Duodenal mucosa (tissue), 2 donors: ENCODE results near the gene PLCB4.

ENCODE experiments used
- H3K27ac ChIP-seq: one replicate; pipeline ENCODE4 v1.7.0; 2013; ENCODE audit warnings: low read depth, low read length
- H3K27me3 ChIP-seq, 2 donors: one replicate each; pipeline ENCODE4 v1.7.0; 2013; ENCODE audit warnings: low read length in 2 of 2, control low read depth in 1 of 2; ENCODE audit not compliant: insufficient read depth in 2 of 2, control insufficient read depth in 1 of 2
- H3K36me3 ChIP-seq, 2 donors: one replicate each; pipeline ENCODE4 v1.7.0; 2013; ENCODE audit warnings: low read length in 2 of 2, control low read depth in 1 of 2; ENCODE audit not compliant: insufficient read depth in 2 of 2, control insufficient read depth in 1 of 2
- H3K4me1 ChIP-seq, 2 donors: one replicate each; pipeline ENCODE4 v1.7.0; 2013; ENCODE audit warnings: low read length in 2 of 2, control low read depth in 1 of 2; ENCODE audit not compliant: insufficient read depth in 2 of 2, control insufficient read depth in 1 of 2
- H3K4me3 ChIP-seq, 2 donors: one replicate each; pipeline ENCODE4 v1.7.0; 2013; ENCODE audit warnings: low read length in 2 of 2, low read depth in 1 of 2
- H3K9ac ChIP-seq, 2 donors: one replicate each; pipeline ENCODE4 v1.7.0; 2013; ENCODE audit warnings: low read length in 2 of 2, low read depth in 1 of 2
- H3K9me3 ChIP-seq, 2 donors: one replicate each; pipeline ENCODE4 v1.7.0; 2013; ENCODE audit warnings: low read length in 2 of 2, control low read depth in 1 of 2; ENCODE audit not compliant: control insufficient read depth in 1 of 2

Gene PLCB4

DNA sequence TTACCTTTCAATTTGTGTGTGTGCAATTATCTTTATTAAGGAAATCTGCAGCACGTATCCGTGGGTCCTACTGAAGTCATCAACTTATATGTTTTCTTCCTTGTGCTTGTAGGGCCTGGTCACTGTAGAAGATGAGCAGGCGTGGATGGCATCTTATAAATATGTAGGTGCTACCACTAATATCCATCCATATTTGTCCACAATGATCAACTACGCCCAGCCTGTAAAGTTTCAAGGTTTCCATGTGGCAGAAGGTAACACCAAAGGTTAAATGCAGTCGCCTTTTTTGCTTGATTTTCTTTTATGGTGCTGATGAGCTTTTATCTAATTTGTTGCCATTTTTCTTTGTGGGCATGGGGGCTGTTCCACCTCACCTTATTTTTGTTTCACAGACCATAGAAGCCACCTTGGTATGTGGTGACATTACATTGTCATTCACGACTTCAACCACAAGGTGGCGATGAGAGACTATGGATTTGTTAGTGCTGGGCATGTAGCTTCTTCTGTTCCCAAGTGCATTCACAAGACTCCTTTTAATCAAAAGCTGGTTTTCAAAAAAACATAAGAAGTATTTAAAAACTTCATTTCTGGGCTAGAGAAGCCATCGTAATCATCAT is 339.0 kb downstream of the PLCB4 start:
- H3K4me3 ChIP-seq, result no peak overlapping the region
- H3K4me1 ChIP-seq, result no peaks in the 10 kb centered on the region
- no peak overlapping the region for H3K27ac ChIP-seq
- no peaks in the 10 kb centered on the region for H3K27me3 ChIP-seq
- H3K9me3 ChIP-seq, result no peaks in the 10 kb centered on the region
- no peak overlapping the region for H3K9ac ChIP-seq
- no peaks in the 10 kb centered on the region for H3K36me3 ChIP-seq

DNA sequence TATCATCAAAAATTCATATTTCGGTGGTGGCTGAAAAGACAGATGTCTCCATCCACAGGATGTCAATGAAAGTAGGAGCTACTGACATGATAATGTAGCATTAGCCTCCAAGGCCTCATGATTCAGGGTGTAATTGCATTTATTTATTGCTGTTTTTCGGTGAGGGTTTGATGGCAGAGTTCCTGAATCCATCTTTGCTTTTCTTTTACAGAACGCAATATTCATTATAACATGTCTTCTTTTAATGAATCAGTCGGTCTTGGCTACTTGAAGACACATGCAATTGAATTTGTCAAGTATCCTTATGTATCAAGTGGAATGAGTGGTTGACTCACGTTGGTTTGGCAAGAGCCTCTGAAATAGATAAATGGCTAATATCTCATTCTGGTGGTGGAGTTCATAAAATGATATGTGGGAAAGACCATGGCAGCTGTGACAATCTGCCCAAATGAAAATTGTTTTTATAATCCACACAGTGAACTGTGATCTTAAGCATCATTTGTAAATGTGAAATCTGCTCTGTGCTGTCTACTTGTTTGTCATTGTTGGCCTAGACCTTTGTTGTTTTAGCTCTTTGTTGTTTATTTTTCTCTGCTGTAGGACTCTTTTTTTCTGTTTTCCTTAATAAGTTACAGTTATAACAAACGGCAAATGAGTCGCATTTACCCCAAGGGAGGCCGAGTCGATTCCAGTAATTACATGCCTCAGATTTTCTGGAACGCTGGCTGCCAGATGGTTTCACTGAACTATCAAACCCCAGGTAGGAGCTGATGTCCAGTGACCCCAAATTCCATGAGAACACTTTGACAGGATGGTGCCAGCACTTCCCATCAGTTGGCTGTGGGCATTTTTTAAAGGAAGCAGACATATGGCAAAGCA is 339.8 kb downstream of the PLCB4 start:
- no peaks in the 10 kb centered on the region for H3K36me3 ChIP-seq
- H3K4me1 ChIP-seq, result no peaks in the 10 kb centered on the region
- no peak overlapping the region for H3K27ac ChIP-seq
- no peak overlapping the region for H3K4me3 ChIP-seq
- no peaks in the 10 kb centered on the region for H3K9me3 ChIP-seq
- no peak overlapping the region for H3K9ac ChIP-seq
- no peaks in the 10 kb centered on the region for H3K27me3 ChIP-seq

GRCh38 chr20:9409352-9409751 is 340.5 kb downstream of the PLCB4 start:
- Histone ChIP-seq H3K27ac (no peak overlapping the region), H3K9ac (no peak overlapping the region), H3K4me3 (no peak overlapping the region), H3K9me3 (no peaks in the 10 kb centered on the region), H3K27me3 (no peaks in the 10 kb centered on the region), H3K4me1 (no peaks in the 10 kb centered on the region), H3K36me3 (no peaks in the 10 kb centered on the region)

- no peaks in the 10 kb centered on the region for H3K36me3 ChIP-seq
- no peak overlapping the region for H3K9ac ChIP-seq
- H3K27ac ChIP-seq, result no peak overlapping the region
- no peaks in the 10 kb centered on the region for H3K9me3 ChIP-seq
- no peaks in the 10 kb centered on the region for H3K4me1 ChIP-seq
- H3K27me3 ChIP-seq, result no peaks in the 10 kb centered on the region
- no peak overlapping the region for H3K4me3 ChIP-seq
Measured at GRCh38 chr20:9409981-9410380, 341.1 kb downstream of the PLCB4 start.

GRCh38 chr20:9411833-9412232 is 342.9 kb downstream of the PLCB4 start:
- H3K4me3 ChIP-seq, result no peak overlapping the region
- H3K27me3 ChIP-seq, result no peaks in the 10 kb centered on the region
- no peak overlapping the region for H3K9ac ChIP-seq
- no peaks in the 10 kb centered on the region for H3K4me1 ChIP-seq
- H3K36me3 ChIP-seq, result no peaks in the 10 kb centered on the region
- no peaks in the 10 kb centered on the region for H3K9me3 ChIP-seq
- no peak overlapping the region for H3K27ac ChIP-seq

DNA sequence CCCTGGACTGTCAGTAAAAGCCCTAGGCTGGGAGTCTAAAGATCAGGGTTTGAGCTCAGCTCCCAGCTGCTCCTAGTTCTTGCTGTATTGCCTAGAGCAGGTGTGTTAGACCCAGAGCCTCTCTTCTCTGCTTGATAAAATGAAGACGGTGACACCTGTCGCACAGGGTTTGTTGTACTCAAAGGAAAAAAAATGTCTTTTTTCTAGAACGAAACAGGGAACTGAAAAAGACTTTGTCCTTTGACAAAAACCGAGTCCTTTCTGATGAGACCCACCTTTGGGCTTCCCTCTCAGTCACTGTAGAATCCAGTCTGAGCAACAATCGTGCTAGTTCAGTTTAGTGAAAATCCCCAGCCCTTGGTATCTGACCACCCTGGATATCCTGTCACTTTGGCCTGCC is 343.4 kb downstream of the PLCB4 start:
- H3K9ac ChIP-seq, result no peak overlapping the region
- H3K9me3 ChIP-seq, result no peaks in the 10 kb centered on the region
- no peaks in the 10 kb centered on the region for H3K36me3 ChIP-seq
- no peak overlapping the region for H3K4me3 ChIP-seq
- H3K4me1 ChIP-seq, result no peaks in the 10 kb centered on the region
- no peaks in the 10 kb centered on the region for H3K27me3 ChIP-seq
- H3K27ac ChIP-seq, result no peak overlapping the region

DNA sequence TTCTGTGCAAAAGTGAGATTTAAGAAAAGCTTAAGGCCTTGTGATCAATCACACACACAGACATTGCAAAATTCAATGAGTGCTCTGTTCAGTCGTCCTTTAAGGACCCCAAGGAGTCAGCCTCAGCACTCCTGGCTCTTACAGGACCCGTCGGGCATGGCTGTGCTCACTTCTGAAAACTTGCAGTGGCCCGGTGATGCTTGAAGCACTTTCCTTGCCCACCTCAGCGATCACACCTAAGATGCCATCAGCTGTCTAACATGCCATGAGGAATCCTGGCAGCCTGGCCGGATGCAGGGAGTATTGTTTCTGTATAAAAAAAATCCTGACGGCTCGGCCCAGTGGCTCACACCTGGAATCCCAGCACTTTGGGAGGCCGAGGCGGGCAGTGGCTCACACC is 344.1 kb downstream of the PLCB4 start:
- Histone ChIP-seq H3K4me1 (no peaks in the 10 kb centered on the region), H3K27ac (no peak overlapping the region), H3K36me3 (no peaks in the 10 kb centered on the region), H3K27me3 (no peaks in the 10 kb centered on the region), H3K9ac (no peak overlapping the region), H3K4me3 (no peak overlapping the region), H3K9me3 (no peaks in the 10 kb centered on the region)

- Histone ChIP-seq H3K4me1 (no peaks in the 10 kb centered on the region), H3K9ac (no peak overlapping the region), H3K36me3 (no peaks in the 10 kb centered on the region), H3K9me3 (no peaks in the 10 kb centered on the region), H3K4me3 (no peak overlapping the region), H3K27ac (no peak overlapping the region), H3K27me3 (no peaks in the 10 kb centered on the region)
Measured at GRCh38 chr20:9415426-9415825, 346.5 kb downstream of the PLCB4 start.

- Histone ChIP-seq H3K9ac (no peak overlapping the region), H3K4me1 (no peaks in the 10 kb centered on the region), H3K4me3 (no peak overlapping the region), H3K9me3 (no peaks in the 10 kb centered on the region), H3K27me3 (no peaks in the 10 kb centered on the region), H3K27ac (no peak overlapping the region), H3K36me3 (no peaks in the 10 kb centered on the region)
Measured at GRCh38 chr20:9416421-9416820, 347.5 kb downstream of the PLCB4 start.

- no peak overlapping the region for H3K9ac ChIP-seq
- no peaks in the 10 kb centered on the region for H3K27me3 ChIP-seq
- no peaks in the 10 kb centered on the region for H3K4me1 ChIP-seq
- H3K9me3 ChIP-seq, result no peaks in the 10 kb centered on the region
- no peak overlapping the region for H3K4me3 ChIP-seq
- no peaks in the 10 kb centered on the region for H3K36me3 ChIP-seq
- H3K27ac ChIP-seq, result no peak overlapping the region
Measured at GRCh38 chr20:9417665-9418064, 348.8 kb downstream of the PLCB4 start.
